HK-2 (cell line): ENCODE data around the gene ENPP7.

ENCODE experiments used
- DNase-seq: peaks from one replicate; pipeline ENCODE4 v3.0.0-alpha.2; 2018; ENCODE audit not compliant: unreplicated experiment

The ENPP7 gene

DNA sequence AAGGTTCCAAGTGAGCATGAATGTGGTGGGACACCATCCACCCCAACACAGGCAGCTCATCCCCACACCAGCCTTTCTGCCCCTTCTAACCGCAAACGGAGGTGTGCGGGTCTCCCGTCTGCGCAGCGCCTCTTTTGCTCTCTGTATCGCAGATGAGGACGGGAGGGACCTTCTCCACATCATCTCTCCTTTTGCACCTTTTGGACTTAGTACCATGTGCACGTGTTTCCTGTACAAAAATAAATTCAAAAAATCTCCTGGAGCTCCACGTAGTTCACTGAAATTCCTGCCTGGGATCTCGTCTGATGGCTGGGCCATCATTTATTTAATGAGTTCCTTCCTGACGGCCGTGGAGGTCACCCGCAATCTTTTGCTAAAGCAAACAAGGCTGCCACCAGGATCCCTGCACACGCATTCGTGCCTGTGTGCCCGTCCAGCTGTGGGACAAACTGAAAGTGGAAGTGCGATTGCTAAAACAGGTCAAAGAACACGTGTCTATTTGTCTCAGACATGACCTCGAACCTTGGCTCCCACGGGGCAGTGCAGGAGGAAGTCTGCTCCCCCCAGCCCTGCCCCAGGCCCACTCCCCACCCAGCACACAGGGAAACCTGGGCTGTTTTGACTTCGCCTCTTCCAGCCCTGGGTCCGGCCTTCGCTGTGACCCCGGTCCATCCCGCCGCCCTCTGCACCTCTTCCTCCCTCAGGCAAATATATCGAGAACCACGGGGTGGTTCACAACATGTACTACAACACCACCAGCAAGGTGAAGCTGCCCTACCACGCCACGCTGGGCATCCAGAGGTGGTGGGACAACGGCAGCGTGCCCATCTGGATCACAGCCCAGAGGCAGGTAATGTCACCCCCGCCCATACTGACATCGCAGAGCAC lies 2.3 kb downstream of the ENPP7 start:
- no peak for DNase-seq

DNA sequence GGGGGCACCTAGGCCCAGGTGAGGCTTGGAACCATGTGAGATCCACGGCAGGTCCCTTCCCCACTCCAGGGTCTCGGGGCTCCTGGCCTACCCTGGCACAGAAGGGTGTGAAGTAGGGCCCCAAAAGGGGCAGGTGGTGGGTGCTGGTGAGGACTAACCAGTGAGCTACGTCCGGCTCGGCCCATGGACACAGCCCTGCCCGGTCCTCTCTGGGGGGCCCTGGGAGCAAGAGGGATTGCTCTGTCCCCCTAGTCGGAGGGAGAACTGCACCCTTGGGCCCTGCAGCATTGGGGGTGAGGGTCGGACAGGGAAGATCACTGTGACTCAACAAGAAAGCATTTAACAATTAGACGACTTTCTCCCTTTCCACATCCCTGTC lies 2.9 kb downstream of the ENPP7 start:
- no peak for DNase-seq

DNA sequence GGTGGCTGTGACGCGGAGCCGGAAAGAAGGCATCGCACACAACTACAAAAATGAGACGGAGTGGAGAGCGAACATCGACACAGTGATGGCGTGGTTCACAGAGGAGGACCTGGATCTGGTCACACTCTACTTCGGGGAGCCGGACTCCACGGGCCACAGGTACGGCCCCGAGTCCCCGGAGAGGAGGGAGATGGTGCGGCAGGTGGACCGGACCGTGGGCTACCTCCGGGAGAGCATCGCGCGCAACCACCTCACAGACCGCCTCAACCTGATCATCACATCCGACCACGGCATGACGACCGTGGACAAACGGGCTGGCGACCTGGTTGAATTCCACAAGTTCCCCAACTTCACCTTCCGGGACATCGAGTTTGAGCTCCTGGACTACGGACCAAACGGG lies 4.4 kb downstream of the ENPP7 start:
- no peak for DNase-seq

DNA sequence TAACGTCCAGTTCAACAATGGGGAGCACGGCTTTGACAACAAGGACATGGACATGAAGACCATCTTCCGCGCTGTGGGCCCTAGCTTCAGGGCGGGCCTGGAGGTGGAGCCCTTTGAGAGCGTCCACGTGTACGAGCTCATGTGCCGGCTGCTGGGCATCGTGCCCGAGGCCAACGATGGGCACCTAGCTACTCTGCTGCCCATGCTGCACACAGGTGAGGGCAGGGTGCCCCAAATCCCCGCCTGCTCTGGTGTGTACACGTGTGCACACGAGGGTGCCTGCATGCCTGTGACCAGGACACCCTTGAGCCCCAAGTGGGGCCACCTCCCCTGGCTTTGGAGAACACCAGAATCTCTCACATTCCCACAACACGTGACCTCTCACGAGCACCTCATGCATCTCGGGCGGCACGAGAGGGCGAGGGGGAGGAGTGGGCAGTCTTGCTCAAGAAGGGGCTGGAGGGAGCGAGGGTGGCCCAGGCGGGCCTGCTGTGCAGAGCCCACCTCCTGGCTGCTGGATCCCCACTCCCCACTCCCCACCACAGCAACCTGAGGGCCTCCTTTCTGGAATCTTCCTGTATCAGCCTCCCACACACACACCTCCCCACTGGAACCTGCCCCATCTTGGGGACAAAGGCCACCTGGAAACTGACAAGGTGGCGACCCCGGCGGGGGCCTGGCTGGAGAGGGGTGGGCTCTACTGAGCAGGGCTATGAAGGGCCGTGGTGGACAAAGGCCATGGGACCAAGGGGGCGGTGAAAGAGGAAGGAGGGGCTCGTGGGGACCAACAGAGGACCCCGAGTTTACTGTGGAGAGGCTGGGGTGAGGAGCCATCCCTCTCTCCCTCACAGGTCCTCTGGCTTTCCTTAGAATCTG lies 6.5 kb downstream of the ENPP7 start:
- DNase-seq, result no peak

- DNase-seq, result no peak
These were observed 7.3 kb downstream of the ENPP7 start for GRCh38 chr17:79737922-79738578.

DNA sequence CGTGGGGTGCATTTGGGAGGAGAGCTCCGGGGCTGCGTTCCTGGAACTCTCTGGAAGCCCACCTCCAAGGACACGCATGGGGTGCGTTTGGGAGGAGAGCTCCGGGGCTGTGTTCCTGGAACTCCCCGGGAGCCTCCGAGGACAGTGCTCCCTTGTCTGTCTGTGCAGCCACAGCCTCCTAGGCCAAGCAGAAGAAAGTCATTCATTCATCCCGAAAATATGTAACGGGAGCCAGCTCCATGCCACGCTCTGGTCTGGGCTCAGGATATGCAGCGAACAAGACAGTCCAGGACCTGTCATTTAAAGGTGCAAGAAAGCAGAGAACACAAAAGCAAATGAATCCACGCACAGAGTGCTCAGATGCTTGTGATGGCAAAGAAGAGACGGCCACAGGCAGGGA lies 7.9 kb downstream of the ENPP7 start:
- DNase-seq, result no peak

- DNase-seq, result peak; percentile 75
These were observed 8.7 kb downstream of the ENPP7 start for GRCh38 chr17:79739148-79740062.

DNA sequence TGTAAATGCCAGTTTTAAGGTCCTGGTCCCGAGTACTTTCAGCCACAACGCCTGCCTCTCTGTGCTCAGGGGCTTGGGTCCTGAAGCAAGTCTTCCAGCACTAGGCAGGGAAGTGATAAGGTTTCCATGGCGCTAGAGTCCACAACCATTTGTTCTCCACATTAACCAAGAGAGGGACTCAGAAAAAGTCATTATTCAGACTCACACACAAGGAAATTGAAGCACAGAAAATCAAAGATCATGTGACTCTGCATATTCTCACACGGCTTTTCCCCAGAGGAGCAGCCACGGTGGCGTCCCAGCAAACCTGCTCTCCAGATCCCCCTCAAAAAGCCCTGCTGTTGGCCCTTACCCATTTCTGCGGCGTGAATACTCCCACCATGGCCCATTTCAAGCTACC lies 9.7 kb downstream of the ENPP7 start:
- DNase-seq, result no peak

- no peak for DNase-seq
These were observed 10.6 kb downstream of the ENPP7 start for GRCh38 chr17:79741401-79741750.

GRCh38 chr17:79741751-79742588 lies 11.2 kb downstream of the ENPP7 start:
- peak; percentile 75 for DNase-seq

DNA sequence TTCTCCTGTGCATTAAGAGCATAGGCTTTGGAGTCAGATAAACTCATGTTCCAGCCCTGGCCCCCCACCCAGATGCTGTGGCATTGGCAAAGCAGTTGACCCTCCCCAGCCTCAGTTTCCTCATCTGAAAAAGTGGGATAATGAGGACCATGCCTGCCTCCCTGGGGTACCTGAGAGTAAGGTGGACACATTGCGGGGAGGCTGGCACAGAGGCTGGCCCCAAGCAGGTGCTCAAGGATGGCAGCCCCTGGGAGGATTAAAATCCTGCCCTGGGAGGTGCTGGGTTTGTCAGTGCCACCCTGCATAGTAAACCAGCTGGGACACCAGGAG lies 11.8 kb downstream of the ENPP7 start:
- no peak for DNase-seq

DNA sequence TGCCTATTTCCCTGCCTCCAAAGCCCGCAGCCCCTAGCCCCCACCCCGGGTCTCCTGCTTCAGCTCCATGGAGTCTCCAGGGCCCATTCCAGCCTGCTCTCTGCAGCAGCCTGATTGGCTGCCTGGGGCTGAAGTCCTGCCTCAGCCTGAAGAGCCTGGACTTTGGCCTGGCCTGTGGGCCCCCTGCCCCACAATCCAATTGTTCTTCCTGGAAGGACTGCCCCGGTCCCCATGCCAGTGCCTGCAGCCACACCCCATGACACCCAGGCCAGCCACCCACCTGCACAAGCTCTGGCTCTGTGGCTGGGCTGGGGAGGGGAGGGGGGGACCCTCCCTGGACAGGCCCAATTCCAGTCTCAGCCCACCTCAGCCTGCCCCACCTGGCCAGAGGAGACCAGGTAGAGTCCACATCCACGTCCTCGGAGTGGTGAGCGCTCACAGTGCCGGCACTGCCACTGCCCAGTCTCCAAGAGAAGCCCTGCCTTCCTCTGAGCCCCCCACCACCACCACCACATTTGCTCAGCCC lies 12.3 kb downstream of the ENPP7 start:
- DNase-seq, result no peak

DNA sequence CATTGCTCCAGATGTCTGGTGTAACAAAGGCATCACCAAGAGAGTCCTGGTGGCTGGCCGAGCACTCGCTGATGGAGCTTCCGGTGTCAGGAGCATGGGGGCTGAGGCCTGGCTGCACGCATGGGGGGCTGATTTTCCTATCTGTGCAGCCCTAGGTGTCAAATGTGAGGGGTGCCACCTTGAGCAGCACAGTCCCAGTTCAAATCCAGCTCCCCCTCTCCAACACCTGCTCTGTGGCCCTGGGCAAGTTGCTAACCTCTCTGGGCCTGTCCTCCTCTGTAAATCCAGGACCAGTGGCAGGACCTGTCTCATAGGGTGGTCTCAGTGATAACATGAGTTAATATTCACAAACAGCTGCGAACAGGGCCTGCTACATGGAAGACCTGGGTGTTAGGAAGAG lies 12.9 kb downstream of the ENPP7 start:
- DNase-seq, result no peak

- no peak for DNase-seq
These were observed 14.9 kb downstream of the ENPP7 start for GRCh38 chr17:79745641-79746105.

DNA sequence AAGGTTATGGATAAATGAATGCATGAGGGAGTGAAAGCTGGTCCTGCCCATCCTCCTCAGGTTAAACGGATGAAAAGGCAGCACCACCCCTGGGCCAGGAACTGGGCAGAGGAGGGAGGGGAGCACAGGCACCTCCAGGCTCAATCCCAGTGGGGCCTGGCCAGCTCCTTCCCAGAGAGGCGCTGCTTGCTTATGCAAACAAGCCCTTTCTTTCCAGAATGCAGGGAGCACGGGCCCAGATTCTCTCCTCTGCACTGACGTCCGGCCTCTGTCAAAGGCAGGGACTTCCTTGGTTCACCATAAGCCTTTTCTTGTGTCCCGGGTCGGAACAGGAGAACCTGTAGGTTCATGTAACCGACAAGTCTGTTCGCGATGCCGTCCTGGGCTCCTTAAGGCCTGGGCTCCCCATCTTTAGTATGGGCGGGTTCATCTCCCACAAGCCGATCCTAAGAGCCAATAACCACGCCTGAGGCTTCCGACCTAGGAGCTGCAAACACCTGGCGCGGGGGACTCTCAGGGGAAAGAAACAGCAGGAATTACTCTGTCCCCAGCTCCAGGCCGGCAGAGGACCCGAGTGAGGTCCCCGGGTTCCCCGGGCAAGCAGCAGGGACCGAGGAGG lies 16.3 kb downstream of the ENPP7 start:
- no peak for DNase-seq

GRCh38 chr17:79747508-79748294 lies 17.0 kb downstream of the ENPP7 start:
- no peak for DNase-seq

DNA sequence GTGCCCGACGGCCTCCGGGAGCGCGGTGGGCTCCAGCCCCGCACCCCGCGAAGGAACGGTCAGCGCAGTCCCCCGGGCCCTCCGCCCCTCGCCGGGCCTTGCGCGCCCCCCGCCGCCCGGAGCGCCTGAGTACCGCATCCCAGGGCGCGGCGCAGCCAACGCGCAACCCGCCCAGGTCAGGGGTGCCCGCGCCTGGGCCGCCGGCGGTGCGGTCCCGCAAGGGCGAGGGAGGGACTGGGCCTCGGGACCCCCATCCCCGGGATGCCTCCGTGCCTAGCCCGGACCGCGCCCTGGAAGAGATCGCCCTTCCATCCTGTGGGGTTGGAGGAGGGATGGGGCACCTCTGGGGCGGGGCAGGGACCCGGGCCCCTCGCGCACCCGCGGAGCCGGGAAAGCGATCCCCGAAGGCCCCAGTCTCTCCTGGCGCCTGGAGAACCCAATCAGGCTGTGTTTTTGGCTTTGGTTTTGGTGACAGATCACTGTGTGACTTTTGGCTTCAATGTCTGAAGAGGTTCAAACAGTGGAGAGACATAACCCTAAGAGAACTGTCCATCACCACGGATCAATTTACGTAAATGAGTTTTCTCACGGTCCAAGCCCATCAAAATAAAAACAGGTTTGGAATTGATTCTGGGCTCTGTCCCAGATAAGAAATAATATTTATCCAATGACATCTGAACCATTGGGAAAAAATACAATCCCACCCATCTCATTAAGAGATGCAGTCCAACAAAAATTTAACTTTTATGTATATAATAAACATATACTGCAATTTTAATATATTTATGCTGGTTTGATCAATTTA lies 17.8 kb downstream of the ENPP7 start:
- no peak for DNase-seq

- DNase-seq, result no peak
These were observed 18.5 kb downstream of the ENPP7 start for GRCh38 chr17:79749156-79749815.
